Calu3 (cell line): ENCODE results near the gene FOXO3B. TPM values are rescaled to one million over a fixed set of nuclear protein-coding genes. Genes with fewer than 3 reads are reported as not detected.
"Not testable (repeated sequence)": the region's sequence is repeated elsewhere in the genome, so short reads cannot be mapped to it uniquely, and the experiment has no call there.

Source experiments
- BruUV-seq: library from RNA; stranded (reverse); fragments of 400-500 nt; replicated peaks from 2 replicates; lab custom pipeline; 2021; lab: Mats Ljungman, UMichigan
- CTCF ChIA-PET: fragments of 300-600 bp; sonication (Branson Sonifier 250); formaldehyde crosslinking; loops from one replicate; lab custom pipeline; 2022; ENCODE audit warnings: antibody characterized with exemption; lab: Charles Lee
- DNase-seq: peaks from one replicate; pipeline ENCODE4 v3.0.0; 2022
- H3K27ac Mint-ChIP-seq: one replicate; pipeline ENCODE4 v1.8.0; 2022; ENCODE audit warnings: mixed read lengths; ENCODE audit not compliant: unreplicated experiment
- H3K27me3 Mint-ChIP-seq: one replicate; pipeline ENCODE4 v1.8.0; 2022; ENCODE audit warnings: mixed read lengths; ENCODE audit not compliant: unreplicated experiment
- H3K36me3 Mint-ChIP-seq: one replicate; pipeline ENCODE4 v1.8.0; 2022; ENCODE audit warnings: mild to moderate bottlenecking, moderate library complexity, mixed read lengths; ENCODE audit not compliant: insufficient read depth, unreplicated experiment
- H3K4me1 Mint-ChIP-seq: one replicate; pipeline ENCODE4 v1.8.0; 2022; ENCODE audit warnings: mild to moderate bottlenecking, low read depth, mixed read lengths; ENCODE audit not compliant: unreplicated experiment
- H3K4me3 Mint-ChIP-seq: one replicate; pipeline ENCODE4 v1.8.0; 2022; ENCODE audit warnings: mild to moderate bottlenecking, low read depth, moderate library complexity, mixed read lengths; ENCODE audit not compliant: unreplicated experiment
- H3K9me3 Mint-ChIP-seq: one replicate; pipeline ENCODE4 v1.8.0; 2022; ENCODE audit warnings: low read depth, mixed read lengths; ENCODE audit not compliant: unreplicated experiment
- intact Hi-C: fragments of 100-400 bp; cut with micrococcal nuclease; formaldehyde crosslinking; loops from one replicate; pipeline ENCODE4 v1.10.0; 2022; ENCODE audit not compliant: unreplicated experiment
- total RNA-seq: library from RNA; stranded (reverse); gene quantifications from 2 replicates; pipeline ENCODE4 v1.2.3, GENCODE V29; 2022

FOXO3B gene
- total RNA-seq, 1 experiment from 2014 or later = 2.3 TPM

- DNase-seq, H3K4me3 Mint-ChIP-seq, H3K27ac Mint-ChIP-seq, H3K27me3 Mint-ChIP-seq, BruUV-seq, H3K9me3 Mint-ChIP-seq, H3K4me1 Mint-ChIP-seq, CTCF ChIA-PET, intact Hi-C loops, H3K36me3 Mint-ChIP-seq: not testable (repeated sequence)
Observed at GRCh38 chr17:18705955-18706354, 23.8 kb upstream of the FOXO3B start.

DNA sequence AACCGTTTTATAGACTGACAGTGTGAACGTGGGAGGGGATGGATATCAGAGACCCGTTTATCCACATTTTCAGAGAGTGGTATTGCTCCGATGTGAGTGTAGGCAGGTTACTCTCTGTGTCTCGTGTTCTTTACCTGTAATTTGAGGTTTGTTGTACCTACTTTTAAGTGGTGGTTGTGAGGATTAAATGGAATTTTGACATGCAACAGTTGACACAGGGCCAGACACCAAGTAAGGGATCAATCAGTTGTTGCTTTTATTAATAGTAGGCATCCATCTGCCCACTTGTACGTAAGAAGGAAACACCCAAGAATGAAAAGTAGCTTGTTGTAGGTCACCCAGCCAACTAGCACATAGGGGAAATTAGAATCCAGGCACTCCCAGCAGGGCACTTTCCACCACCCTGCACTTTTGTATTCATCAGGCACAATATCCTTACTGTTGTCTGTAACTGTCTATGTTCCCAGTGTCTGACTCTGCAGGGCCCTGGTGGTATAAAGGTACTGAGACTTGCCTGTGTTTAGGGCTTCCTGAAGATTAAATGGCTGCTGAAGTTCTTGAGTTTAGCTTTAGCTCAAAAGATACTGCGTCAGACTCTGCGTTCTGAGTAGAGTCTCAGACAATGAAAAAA, 16.5 kb upstream of the FOXO3B start:
- BruUV-seq, H3K36me3 Mint-ChIP-seq, intact Hi-C loops, H3K27ac Mint-ChIP-seq, DNase-seq, H3K4me1 Mint-ChIP-seq, H3K9me3 Mint-ChIP-seq, H3K27me3 Mint-ChIP-seq: not testable (repeated sequence)
- CTCF ChIA-PET = interaction anchor here (0.6 kb wide), 1 partner anchor 107 kb away, joined by 3 read pairs; no protein-coding TSS in a partner anchor
- H3K4me3 Mint-ChIP-seq = peak overlapping the region; percentile 81

DNA sequence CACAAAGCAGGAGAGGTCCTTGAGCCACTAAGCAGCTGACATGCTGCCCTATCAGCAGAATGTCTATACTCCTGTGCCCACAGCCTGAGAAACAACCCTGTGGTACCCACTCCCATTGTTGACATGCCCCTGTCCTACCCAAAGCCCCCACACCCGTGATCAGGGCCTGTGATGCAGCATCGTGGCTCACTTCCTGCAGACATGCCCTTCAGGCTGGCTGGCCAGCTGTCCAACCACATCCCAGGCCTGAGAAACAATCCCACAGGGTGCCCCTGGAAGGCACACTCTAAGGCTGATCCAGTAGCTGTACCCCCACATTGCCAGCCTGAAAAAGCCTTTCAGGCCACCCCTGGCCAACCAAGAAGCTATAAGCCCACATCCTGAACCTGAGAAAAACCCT, 13.0 kb upstream of the FOXO3B start:
- H3K27me3 Mint-ChIP-seq, intact Hi-C loops, H3K36me3 Mint-ChIP-seq, H3K27ac Mint-ChIP-seq, H3K9me3 Mint-ChIP-seq, H3K4me1 Mint-ChIP-seq, BruUV-seq, DNase-seq, H3K4me3 Mint-ChIP-seq: not testable (repeated sequence)
- CTCF ChIA-PET = interaction anchor here (0.5 kb wide), 1 partner anchor 221 kb away, joined by 3 read pairs; no protein-coding TSS in a partner anchor

- H3K9me3 Mint-ChIP-seq, H3K36me3 Mint-ChIP-seq, H3K27ac Mint-ChIP-seq, DNase-seq, BruUV-seq, H3K4me1 Mint-ChIP-seq, H3K27me3 Mint-ChIP-seq, CTCF ChIA-PET, intact Hi-C loops: not testable (repeated sequence)
- peak overlapping the region; percentile 72 for H3K4me3 Mint-ChIP-seq
Observed at GRCh38 chr17:18682668-18683067, 554 bp upstream of the FOXO3B start.

- intact Hi-C loops, DNase-seq, H3K27ac Mint-ChIP-seq, H3K36me3 Mint-ChIP-seq, H3K9me3 Mint-ChIP-seq, H3K4me1 Mint-ChIP-seq, BruUV-seq, H3K4me3 Mint-ChIP-seq, H3K27me3 Mint-ChIP-seq, CTCF ChIA-PET: not testable (repeated sequence)
Observed at GRCh38 chr17:18677381-18677780, 4.7 kb downstream of the FOXO3B start.

DNA sequence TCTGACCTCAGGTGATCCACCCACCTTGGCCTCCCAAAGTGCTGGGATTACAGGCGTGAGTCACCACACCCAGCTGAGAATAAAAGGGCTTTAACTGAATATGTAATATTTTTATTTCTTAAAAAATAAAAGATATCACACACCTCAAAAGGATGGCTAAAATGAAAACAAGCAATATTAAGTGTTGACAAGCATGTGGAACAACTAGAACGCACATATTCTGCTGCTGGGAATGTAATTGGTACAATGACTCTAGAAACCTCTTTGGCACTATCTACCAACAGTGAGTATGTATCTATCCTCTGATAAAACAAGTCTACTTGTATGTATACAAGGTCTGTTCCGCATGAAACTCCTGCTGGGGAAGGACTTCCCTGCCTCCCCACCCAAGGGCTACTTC, 5.2 kb downstream of the FOXO3B start:
- DNase-seq, BruUV-seq, H3K36me3 Mint-ChIP-seq, H3K4me3 Mint-ChIP-seq, intact Hi-C loops, H3K27me3 Mint-ChIP-seq, H3K27ac Mint-ChIP-seq, H3K9me3 Mint-ChIP-seq, CTCF ChIA-PET, H3K4me1 Mint-ChIP-seq: not testable (repeated sequence)

DNA sequence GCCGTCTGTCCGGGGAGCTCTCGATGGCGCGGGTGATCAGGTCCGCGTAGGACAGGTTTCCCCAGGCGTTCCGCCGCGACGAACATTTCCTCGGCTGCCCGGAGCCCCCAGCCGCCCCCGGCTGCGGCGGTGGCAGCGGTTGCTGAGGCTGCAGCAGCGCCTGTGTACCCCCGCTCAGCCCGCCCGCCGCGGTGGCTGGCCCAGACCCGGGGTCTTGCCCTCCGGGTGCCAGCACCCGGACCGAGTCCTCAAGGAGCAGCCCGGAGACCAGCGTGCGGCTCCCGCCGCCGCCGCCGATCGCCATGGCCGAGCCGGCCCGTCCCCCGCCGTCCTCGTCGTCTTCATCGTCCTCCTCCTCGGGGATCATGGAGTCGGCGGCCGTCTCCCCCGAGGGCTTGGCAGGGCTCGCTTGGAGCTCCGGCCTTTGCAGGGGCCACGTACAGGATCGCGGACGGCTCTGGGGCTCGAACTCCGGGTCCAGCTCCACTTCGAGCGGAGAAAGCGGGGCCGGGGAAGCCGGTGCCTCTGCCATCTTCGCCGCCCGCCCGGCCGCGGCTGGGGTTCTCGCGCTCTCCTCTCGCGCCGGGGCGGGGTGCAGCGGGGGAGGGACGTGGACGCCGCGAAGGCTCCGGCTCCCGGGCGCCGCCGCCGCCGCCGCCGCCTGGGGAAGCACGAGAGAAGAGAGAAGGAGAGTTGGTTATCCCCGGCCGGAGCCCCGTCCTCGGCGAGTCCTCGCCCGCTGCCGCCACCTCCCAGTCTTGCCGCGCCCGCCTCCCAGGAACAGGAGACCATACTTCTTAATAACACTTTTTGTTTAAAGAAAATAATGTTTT, 9.5 kb downstream of the FOXO3B start:
- H3K9me3 Mint-ChIP-seq = not testable (repeated sequence)

GRCh38 chr17:18668625-18669024, 13.5 kb downstream of the FOXO3B start:
- intact Hi-C loops, H3K4me1 Mint-ChIP-seq, H3K9me3 Mint-ChIP-seq, BruUV-seq, H3K27ac Mint-ChIP-seq, H3K27me3 Mint-ChIP-seq, CTCF ChIA-PET, H3K36me3 Mint-ChIP-seq, DNase-seq, H3K4me3 Mint-ChIP-seq: not testable (repeated sequence)

More for the DNA sequence above, 9.5 kb downstream of the FOXO3B start:
- DNase-seq, H3K4me3 Mint-ChIP-seq, H3K27me3 Mint-ChIP-seq, H3K36me3 Mint-ChIP-seq, H3K27ac Mint-ChIP-seq, intact Hi-C loops, H3K4me1 Mint-ChIP-seq, BruUV-seq, CTCF ChIA-PET: not testable (repeated sequence)

DNA sequence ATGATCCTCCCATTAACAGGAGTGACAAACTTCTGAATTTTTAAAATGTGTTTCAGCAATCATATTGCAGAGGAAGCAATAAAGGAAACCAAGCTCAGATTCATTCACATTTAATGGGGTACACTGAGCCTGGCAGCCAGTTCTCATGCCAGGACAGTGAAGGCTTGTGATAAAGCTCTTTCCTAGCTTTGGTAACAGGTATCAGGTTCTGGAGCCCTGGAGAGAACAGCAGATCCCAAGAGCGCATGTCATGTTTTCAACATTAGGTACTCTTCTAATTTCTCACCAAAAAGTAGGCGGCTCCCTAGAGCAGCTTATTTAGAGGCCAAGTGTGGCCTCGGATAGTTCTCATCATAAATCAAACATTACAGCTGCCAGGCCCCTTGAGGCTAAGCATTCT, 14.6 kb downstream of the FOXO3B start:
- DNase-seq, intact Hi-C loops, H3K27ac Mint-ChIP-seq, CTCF ChIA-PET, H3K4me3 Mint-ChIP-seq, BruUV-seq, H3K4me1 Mint-ChIP-seq, H3K36me3 Mint-ChIP-seq, H3K27me3 Mint-ChIP-seq, H3K9me3 Mint-ChIP-seq: not testable (repeated sequence)

DNA sequence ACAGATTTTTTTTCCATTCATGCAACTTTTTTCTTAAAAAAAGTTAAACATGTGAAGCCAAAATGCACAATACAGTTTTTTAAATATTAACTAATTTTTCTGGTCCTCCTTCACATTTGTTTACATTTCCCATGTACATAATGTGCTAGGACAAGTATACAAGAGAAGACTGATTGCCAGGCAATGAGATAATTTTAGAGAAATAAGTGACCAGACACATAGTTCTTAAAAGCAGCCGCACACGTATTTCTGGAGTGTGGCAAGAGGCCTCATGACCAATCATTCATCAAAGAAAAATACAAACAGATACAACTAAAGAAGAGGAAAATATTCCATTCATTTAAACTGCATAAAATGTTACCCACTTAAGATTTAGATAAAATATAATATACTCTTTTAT, 15.8 kb downstream of the FOXO3B start:
- CTCF ChIA-PET, H3K27ac Mint-ChIP-seq, H3K36me3 Mint-ChIP-seq, H3K9me3 Mint-ChIP-seq, BruUV-seq, H3K4me1 Mint-ChIP-seq, H3K4me3 Mint-ChIP-seq, H3K27me3 Mint-ChIP-seq, intact Hi-C loops, DNase-seq: not testable (repeated sequence)
